Lower leg skin (tissue), 4 donors: ENCODE measurements around the gene CC2D2A. TPM values are rescaled to one million over a fixed set of nuclear protein-coding genes. Genes with fewer than 3 reads are reported as not detected.

Experiments
- DNase-seq, 2 donors: peaks; one replicate each; pipeline ENCODE4 v3.0.0-alpha.2; 2019; ENCODE audit warnings: low spot score in 2 of 2
- H3K4me3 ChIP-seq: fragments of 200-600 bp; sonication (generic); 2 replicates; pipeline ENCODE4 v1.5.1; 2017; ENCODE audit warnings: mild to moderate bottlenecking, low read depth; ENCODE audit not compliant: poor library complexity, severe bottlenecking
- CTCF ChIP-seq, 3 donors: fragments of 450-650 bp; IDR thresholded peaks; one replicate each; pipeline ENCODE4 v1.5.1; 2016; ENCODE audit warnings: antibody characterized with exemption in 3 of 3, mild to moderate bottlenecking in 3 of 3, moderate library complexity in 2 of 3
- POLR2A ChIP-seq, 2 donors: fragments of 450-650 bp; IDR thresholded peaks; one replicate each; pipeline ENCODE4 v1.6.1; 2016 to 2017; ENCODE audit warnings: antibody characterized with exemption in 2 of 2, mild to moderate bottlenecking in 1 of 2, moderate library complexity in 1 of 2
- WGBS, 2 donors: methylation state at CpG; one replicate each; pipeline ENCODE4 v1.1.5; 2018; 5-methylcytosine and 5-hydroxymethylcytosine counted together
- intact Hi-C: fragments of 100-400 bp; cut with DNase I; formaldehyde crosslinking; loops from one replicate; pipeline ENCODE4 v1.15.0; 2023; ENCODE audit warnings: low total_unique reads
- total RNA-seq, 4 donors: library from RNA; depleted of rRNA; stranded (reverse); fragments of >200 nt; gene quantifications; one replicate each; pipeline ENCODE4 v1.1.0, GENCODE V29; 2016

CC2D2A gene
- total RNA-seq, 4 donors from 2014 or later, result 2.1 to 6.3 (median 3.3) TPM

GRCh38 chr4:15493411-15493810 lies 23.7 kb downstream of the CC2D2A start:
- H3K4me3 ChIP-seq, result no peak overlapping the region
- DNase-seq, result no peak
- TF ChIP-seq POLR2A (IDR thresholded peaks at IDR 0.05) (no peak), CTCF (IDR thresholded peaks at IDR 0.05) (no peak)
- intact Hi-C loops, result no loop called here

GRCh38 chr4:15495621-15496020 lies 25.9 kb downstream of the CC2D2A start:
- no peak overlapping the region for H3K4me3 ChIP-seq
- intact Hi-C loops, result loop anchor here (2.0 kb wide), 1 partner anchor 55 kb away; no protein-coding TSS in a partner anchor
- TF ChIP-seq POLR2A (IDR thresholded peaks at IDR 0.05) (no peak), CTCF (IDR thresholded peaks at IDR 0.05) (no peak)
- WGBS, 2 donors, result 38 to 49% methylated on average over 1 of the region's 1 CpG
- DNase-seq, result no peak

DNA sequence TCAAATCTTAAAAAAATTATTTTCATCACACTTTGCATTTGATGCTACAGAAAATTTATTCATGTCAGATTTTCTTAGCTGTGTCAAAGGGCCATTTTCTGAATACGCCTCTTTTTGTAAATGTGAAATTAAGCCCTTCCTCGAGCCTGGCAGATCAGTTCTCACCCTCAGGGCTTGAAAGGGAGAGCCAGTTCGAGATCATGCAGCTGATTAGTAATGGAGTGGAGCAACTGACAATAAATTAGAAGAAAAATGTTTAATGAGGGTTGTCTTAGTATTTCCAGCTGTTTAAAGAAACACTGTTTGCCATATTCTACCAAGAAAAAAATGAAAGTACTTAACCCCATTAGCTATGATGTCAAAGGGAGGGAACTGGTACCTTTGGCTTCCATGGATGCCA lies 28.7 kb downstream of the CC2D2A start:
- TF ChIP-seq POLR2A (IDR thresholded peaks at IDR 0.05) (no peak), CTCF (IDR thresholded peaks at IDR 0.05) (no peak)
- intact Hi-C loops, result no loop called here
- WGBS, 2 donors, result 20 to 25% methylated on average over 3 of the region's 3 CpGs
- no peak overlapping the region for H3K4me3 ChIP-seq
- DNase-seq, result no peak

GRCh38 chr4:15500701-15501100 lies 31.0 kb downstream of the CC2D2A start:
- DNase-seq, result no peak
- 96% methylated on average over 7 of the region's 7 CpGs for WGBS, 2 donors

GRCh38 chr4:15501941-15502340 lies 32.3 kb downstream of the CC2D2A start:
- 91% methylated on average over 2 of the region's 2 CpGs for whole genome bisulfite sequencing, 2 donors
- no peak for TF ChIP-seq POLR2A (IDR thresholded peaks at IDR 0.05)
- no peak for TF ChIP-seq CTCF (IDR thresholded peaks at IDR 0.05)
- no peak for DNase-seq
- intact Hi-C loops, result no loop called here
- no peak overlapping the region for H3K4me3 ChIP-seq

More at GRCh38 chr4:15500701-15501100, 31.0 kb downstream of the CC2D2A start:
- intact Hi-C loops, result no loop called here
- H3K4me3 ChIP-seq, result no peak overlapping the region
- no peak for TF ChIP-seq CTCF (IDR thresholded peaks at IDR 0.05)
- TF ChIP-seq POLR2A (IDR thresholded peaks at IDR 0.05), result no peak

- intact Hi-C loops, result no loop called here
- WGBS, 2 donors, result 79% methylated on average over 3 of the region's 3 CpGs
- no peak for TF ChIP-seq POLR2A (IDR thresholded peaks at IDR 0.05)
- TF ChIP-seq CTCF (IDR thresholded peaks at IDR 0.05), result no peak
- DNase-seq, result no peak
- no peak overlapping the region for H3K4me3 ChIP-seq
Measured at GRCh38 chr4:15502384-15502783, 32.7 kb downstream of the CC2D2A start.
